Middle frontal gyrus (tissue), 1 donor: ENCODE results near the gene CYP2S1.
"Not testable (repeated sequence)": the region's sequence is repeated elsewhere in the genome, so short reads cannot be mapped to it uniquely, and the experiment has no call there.

Experiments
- DNase-seq: peaks from one replicate; pipeline ENCODE4 v3.0.0-alpha.2; 2015; ENCODE audit warnings: low spot score; ENCODE audit errors: extremely low spot score

The CYP2S1 gene

GRCh38 chr19:41192574-41193429 lies at the start of gene CYP2S1:
TSS of gene CYP2S1 (plus strand) at chr19:41193219. CDS start at chr19:41193265, 46 bp downstream.
- DNase-seq, result no peak

GRCh38 chr19:41144403-41144802 lies 48.6 kb upstream of the CYP2S1 start:
- DNase-seq, result peak; percentile 27

- DNase-seq, result no peak
Observed at GRCh38 chr19:41149831-41150230, 43.2 kb upstream of the CYP2S1 start.

- not testable (repeated sequence) for DNase-seq
Observed at GRCh38 chr19:41150986-41151385, 42.0 kb upstream of the CYP2S1 start.

- DNase-seq, result no peak
Observed at GRCh38 chr19:41154060-41154459, 39.0 kb upstream of the CYP2S1 start.

- no peak for DNase-seq
Observed at GRCh38 chr19:41156207-41156606, 36.8 kb upstream of the CYP2S1 start.

- no peak for DNase-seq
Observed at GRCh38 chr19:41159881-41160280, 33.1 kb upstream of the CYP2S1 start.

- DNase-seq, result no peak
Observed at GRCh38 chr19:41161903-41162302, 31.1 kb upstream of the CYP2S1 start.

- DNase-seq, result no peak
Observed at GRCh38 chr19:41166944-41167804, 25.8 kb upstream of the CYP2S1 start.

GRCh38 chr19:41172297-41173164 lies 20.5 kb upstream of the CYP2S1 start:
- DNase-seq, result no peak

GRCh38 chr19:41174297-41174928 lies 18.6 kb upstream of the CYP2S1 start:
- DNase-seq, result no peak

- DNase-seq, result no peak
Observed at GRCh38 chr19:41175801-41176777, 16.9 kb upstream of the CYP2S1 start.

GRCh38 chr19:41180173-41180572 lies 12.8 kb upstream of the CYP2S1 start:
- not testable (repeated sequence) for DNase-seq

GRCh38 chr19:41186971-41187883 lies 5.8 kb upstream of the CYP2S1 start:
- no peak for DNase-seq

- DNase-seq, result no peak
Observed at GRCh38 chr19:41187884-41188279, 5.1 kb upstream of the CYP2S1 start.

GRCh38 chr19:41189425-41190065 lies 3.5 kb upstream of the CYP2S1 start:
- no peak for DNase-seq

- DNase-seq, result no peak
Observed at GRCh38 chr19:41193430-41194156, 574 bp downstream of the CYP2S1 start.
